Stimulated activated naive B cell treated with anti-CD40 and anti-IgM and Interleukin-4, amounts not matched to agents 10 μg/mL and 1 μg/mL and 100 μg/mL, for 72 hours (primary cell): Measurements from ENCODE around the gene HAP1.
"Not testable (repeated sequence)": the region's sequence is repeated elsewhere in the genome, so short reads cannot be mapped to it uniquely, and the experiment has no call there.

Source experiments
- ATAC-seq, 2 donors: fragments of 150-1000 bp; cut with Tn5 transposase; replicated peaks; 2 replicates each; pipeline ENCODE4 v1.10.0; 2021; ENCODE audit warnings: moderate library complexity in 1 of 2
- DNase-seq: peaks from one replicate; pipeline ENCODE4 v3.0.0; 2021
- H3K27ac Mint-ChIP-seq: one replicate; pipeline ENCODE4 v1.8.0; 2022; ENCODE audit warnings: mild to moderate bottlenecking, mixed read lengths
- H3K27me3 Mint-ChIP-seq, 2 donors: one replicate each; pipeline ENCODE4 v1.8.0; 2022; ENCODE audit warnings: mixed read lengths in 2 of 2
- H3K36me3 Mint-ChIP-seq, 2 donors: one replicate each; pipeline ENCODE4 v1.8.0; 2022; ENCODE audit warnings: mixed read lengths in 2 of 2, mild to moderate bottlenecking in 1 of 2
- H3K4me1 Mint-ChIP-seq, 2 donors: one replicate each; pipeline ENCODE4 v1.8.0; 2022; ENCODE audit warnings: mixed read lengths in 2 of 2, mild to moderate bottlenecking in 1 of 2
- H3K4me3 Mint-ChIP-seq, 2 donors: one replicate each; pipeline ENCODE4 v1.8.0; 2022; ENCODE audit warnings: mild to moderate bottlenecking in 2 of 2, mixed read lengths in 2 of 2, moderate library complexity in 1 of 2
- H3K9me3 Mint-ChIP-seq, 2 donors: one replicate each; pipeline ENCODE4 v1.8.0; 2022; ENCODE audit warnings: mixed read lengths in 2 of 2, mild to moderate bottlenecking in 1 of 2

HAP1 gene, protein sequence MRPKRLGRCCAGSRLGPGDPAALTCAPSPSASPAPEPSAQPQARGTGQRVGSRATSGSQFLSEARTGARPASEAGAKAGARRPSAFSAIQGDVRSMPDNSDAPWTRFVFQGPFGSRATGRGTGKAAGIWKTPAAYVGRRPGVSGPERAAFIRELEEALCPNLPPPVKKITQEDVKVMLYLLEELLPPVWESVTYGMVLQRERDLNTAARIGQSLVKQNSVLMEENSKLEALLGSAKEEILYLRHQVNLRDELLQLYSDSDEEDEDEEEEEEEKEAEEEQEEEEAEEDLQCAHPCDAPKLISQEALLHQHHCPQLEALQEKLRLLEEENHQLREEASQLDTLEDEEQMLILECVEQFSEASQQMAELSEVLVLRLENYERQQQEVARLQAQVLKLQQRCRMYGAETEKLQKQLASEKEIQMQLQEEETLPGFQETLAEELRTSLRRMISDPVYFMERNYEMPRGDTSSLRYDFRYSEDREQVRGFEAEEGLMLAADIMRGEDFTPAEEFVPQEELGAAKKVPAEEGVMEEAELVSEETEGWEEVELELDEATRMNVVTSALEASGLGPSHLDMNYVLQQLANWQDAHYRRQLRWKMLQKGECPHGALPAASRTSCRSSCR

DNA sequence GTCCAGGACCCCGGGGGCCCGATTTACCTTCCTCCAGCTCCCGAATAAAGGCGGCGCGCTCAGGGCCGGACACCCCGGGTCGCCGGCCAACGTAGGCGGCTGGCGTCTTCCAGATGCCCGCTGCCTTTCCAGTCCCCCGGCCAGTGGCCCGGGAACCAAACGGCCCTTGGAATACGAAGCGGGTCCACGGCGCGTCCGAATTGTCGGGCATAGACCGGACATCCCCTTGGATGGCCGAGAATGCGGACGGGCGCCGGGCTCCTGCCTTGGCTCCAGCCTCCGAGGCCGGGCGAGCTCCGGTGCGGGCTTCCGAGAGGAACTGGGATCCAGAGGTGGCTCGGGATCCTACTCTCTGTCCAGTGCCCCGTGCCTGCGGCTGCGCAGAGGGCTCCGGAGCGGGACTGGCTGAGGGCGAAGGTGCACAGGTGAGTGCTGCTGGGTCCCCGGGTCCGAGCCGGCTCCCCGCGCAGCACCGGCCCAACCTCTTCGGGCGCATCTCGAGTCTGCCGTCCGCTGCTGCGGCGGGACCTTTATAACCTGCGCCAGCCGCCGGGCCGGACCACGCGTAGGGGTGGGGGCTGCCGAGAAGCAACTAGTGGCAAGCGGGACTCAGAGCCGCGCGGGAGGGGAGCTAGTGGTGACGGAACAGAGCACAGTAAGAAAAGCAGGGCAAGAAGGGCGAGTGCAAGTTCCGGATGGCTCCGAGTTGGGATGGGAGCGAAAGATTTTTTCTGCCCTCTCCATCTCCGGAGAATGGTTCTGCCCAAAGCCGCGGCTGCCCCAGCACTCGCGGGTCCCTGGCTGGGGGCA lies at the start of gene HAP1:
TSS of gene HAP1 (minus strand) at position 505 of the 810 bp plus-strand sequence. CDS start at position 496, 9 bp downstream.
- H3K36me3 Mint-ChIP-seq, result no peaks in the 10 kb centered on the region
- DNase-seq (peak; percentile 18), ATAC-seq (peak; percentile 41 to 45)
- peak within 1 kb of the TSS; percentile 73 to 77 for H3K4me3 Mint-ChIP-seq
- H3K9me3 Mint-ChIP-seq, result no peaks in the 10 kb centered on the region
- H3K4me1 Mint-ChIP-seq, result peaks cover 17 to 28% of the 10 kb centered on the region in 2 donors
- peak within 1 kb of the TSS; percentile 51 for H3K27ac Mint-ChIP-seq
- H3K27me3 Mint-ChIP-seq, result peaks cover 59 to 85% of the 10 kb centered on the region in 2 donors

DNA sequence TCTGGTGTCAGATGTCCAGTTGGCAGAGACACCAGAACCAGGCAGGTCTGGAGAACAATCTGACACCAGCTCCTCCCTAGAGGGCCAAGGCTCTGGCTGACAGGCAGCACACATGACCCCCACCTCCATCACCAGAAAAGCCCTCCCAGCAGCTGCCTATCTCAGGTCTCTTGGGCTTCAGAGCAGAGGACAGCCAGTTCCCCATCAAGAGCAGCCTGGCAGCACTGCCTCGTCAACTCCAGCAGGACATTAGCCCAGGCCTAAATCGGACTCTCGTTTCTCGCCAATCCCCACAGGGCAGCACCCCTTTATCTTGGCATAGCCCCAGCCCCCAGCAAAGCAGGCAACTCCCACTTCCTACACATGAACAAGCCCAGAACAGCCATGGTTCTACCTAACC lies 47.7 kb upstream of the HAP1 start:
- Mint-ChIP-seq H3K36me3 (no peaks in the 10 kb centered on the region), H3K27ac (peak overlapping the region; percentile 60), H3K4me3 (no peak overlapping the region), H3K27me3 (no peaks in the 10 kb centered on the region), H3K4me1 (peaks cover 32 to 69% of the 10 kb centered on the region in 2 donors), H3K9me3 (no peaks in the 10 kb centered on the region)
- no peak for DNase-seq
- no peak for ATAC-seq

DNA sequence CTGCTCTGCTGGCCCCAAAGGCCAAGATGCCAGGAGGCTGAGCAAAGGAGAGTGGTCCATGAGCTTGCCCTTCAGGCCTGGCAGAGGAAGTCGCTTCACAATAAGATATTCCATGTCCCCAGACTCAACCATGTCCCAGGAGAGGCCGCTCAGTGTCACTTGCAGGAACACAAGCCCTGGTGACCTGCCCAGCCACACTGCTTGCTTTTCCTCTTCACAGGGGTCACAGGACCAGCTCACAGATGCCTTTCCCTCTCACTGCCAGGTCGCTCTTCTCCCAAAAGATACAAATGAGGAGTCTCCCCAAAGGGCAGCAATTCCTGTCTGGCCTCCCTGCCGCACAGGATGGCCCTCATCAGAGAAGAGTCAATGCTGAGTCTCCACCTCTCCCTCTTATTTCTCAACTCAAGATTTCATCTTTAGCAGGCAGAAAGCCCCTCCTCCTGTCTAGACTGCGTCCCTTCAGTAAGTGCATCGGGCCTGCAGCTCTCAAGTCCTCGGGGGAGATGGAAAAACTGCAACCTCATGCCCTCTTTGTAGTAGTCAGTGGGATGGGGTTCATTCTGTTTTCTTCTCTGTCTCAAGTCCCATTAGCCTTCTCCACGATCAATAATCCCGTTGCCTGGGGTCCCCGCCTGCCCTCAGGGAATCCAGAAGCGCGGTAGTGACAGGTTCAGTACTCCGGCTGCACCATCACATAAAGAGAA lies 47.1 kb upstream of the HAP1 start:
- Mint-ChIP-seq H3K4me1 (peaks cover 32 to 64% of the 10 kb centered on the region in 2 donors), H3K4me3 (no peak overlapping the region), H3K27me3 (no peaks in the 10 kb centered on the region), H3K9me3 (no peaks in the 10 kb centered on the region), H3K27ac (peak overlapping the region; percentile 60), H3K36me3 (no peaks in the 10 kb centered on the region)
- DNase-seq (no peak), ATAC-seq (no peak)

DNA sequence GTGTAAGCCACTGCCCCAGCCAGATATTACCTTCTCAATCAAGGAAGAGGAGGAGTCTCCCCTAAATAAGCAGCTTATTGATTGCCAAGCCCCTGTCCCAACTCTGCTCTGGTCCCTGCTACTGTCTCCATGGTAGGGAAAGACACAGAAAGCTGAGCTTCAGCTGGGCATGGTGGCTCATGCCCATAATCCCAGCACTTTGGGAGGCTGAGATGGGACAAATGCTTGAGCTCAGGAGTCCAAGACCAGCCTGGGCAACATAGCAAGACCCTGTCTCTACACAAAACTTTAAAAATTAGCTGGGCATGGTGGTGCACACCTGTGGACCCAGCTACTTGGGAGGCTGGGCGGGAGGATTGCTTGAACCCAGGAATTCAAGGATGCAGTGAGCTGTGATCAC lies 45.5 kb upstream of the HAP1 start:
- H3K36me3 Mint-ChIP-seq, result peaks cover 0 to 3% of the 10 kb centered on the region in 2 donors
- ATAC-seq, result no peak
- peaks cover 26 to 55% of the 10 kb centered on the region in 2 donors for H3K4me1 Mint-ChIP-seq
- no peaks in the 10 kb centered on the region for H3K9me3 Mint-ChIP-seq
- no peak overlapping the region for H3K4me3 Mint-ChIP-seq
- H3K27me3 Mint-ChIP-seq, result no peaks in the 10 kb centered on the region
- no peak for DNase-seq
- no peak overlapping the region for H3K27ac Mint-ChIP-seq

DNA sequence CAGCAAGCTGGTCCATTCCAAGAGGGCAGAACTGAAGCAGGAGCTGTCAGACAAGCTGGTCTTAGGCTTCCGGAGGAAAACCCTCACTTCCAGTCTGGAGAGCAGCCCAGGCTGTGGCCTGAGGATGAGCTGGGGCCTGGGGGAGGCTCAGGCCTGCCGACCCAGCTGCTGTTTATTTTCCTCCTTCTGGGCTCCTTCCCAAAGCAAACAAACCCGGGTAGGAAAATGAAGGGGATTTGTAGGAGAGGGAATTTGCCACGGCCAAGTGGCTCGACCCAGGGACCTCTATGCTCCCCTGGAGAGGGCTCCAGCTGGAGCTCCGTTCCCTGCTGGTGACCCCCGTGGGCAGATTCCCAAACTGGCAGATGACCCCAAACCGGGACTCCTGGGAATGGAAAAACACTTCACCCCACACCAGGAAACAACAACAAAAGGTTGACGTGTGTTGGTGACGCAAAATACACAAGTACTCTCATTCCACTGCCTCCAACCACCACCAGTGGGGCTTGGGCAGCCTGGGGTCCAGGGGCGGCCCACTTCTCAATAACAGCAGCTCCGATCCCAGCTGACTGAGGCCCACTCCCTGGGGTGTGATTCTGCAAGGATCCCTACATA lies 43.2 kb upstream of the HAP1 start:
- Mint-ChIP-seq H3K9me3 (no peaks in the 10 kb centered on the region), H3K36me3 (peaks cover 0 to 3% of the 10 kb centered on the region in 2 donors), H3K4me3 (no peak overlapping the region), H3K27ac (no peak overlapping the region), H3K27me3 (no peaks in the 10 kb centered on the region), H3K4me1 (peaks cover 18 to 42% of the 10 kb centered on the region in 2 donors)
- ATAC-seq, result no peak
- DNase-seq, result no peak

DNA sequence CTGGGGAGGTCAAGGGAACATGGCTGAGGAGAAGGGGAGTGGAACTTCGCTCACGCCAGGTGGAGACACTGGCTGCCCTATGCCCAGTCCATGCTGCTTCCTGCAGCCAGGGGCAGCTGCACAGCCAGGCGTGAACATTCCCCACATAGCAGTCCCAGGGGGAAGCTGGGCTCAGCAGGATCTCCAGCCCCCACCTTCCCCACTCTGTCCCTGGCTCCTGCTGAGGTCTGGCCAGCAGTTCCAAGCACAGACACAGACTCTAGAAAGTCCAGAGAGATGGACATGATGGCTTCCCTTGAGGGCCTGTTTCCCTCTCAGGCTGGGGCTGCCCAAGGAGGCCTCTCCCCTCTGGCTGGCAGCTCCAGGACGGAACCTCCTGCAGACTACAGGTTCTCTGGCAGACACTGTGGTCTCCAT lies 42.7 kb upstream of the HAP1 start:
- H3K4me1 Mint-ChIP-seq, result peaks cover 17 to 41% of the 10 kb centered on the region in 2 donors
- DNase-seq (no peak), ATAC-seq (no peak)
- no peaks in the 10 kb centered on the region for H3K9me3 Mint-ChIP-seq
- H3K27ac Mint-ChIP-seq, result no peak overlapping the region
- H3K36me3 Mint-ChIP-seq, result peaks cover 0 to 3% of the 10 kb centered on the region in 2 donors
- no peaks in the 10 kb centered on the region for H3K27me3 Mint-ChIP-seq
- no peak overlapping the region for H3K4me3 Mint-ChIP-seq

DNA sequence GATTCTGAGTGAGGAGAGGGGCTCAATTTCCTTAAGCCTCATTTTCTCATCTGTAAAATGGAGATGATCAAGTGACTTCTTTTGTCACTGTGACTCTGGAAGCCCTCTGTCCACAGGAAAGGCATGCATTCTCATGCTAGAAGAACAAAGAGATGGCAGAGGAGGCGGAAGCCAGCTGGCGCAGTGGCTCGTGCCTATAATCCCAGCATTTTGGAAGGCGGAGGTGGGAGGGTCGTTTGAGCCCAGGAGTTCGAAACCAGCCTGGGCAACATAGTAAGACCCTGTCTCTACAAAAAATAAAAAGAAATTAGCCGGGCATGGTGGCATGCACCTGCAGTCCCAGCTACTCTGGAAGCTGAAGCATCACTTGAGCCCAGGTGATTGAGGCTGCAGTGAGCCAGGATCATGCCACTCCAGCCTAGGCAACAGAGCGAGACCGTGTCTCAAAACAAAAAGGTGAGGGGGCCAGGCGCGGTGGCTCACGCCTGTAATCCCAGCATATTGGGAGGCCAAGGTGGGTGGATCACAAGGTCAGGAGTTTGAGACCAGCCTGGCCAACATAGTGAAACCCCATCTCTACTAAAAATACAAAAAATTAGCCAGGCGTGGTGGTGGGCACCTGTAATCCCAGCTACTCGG lies 41.9 kb upstream of the HAP1 start:
- Mint-ChIP-seq H3K27ac (peak overlapping the region; percentile 79), H3K4me1 (peaks cover 13 to 39% of the 10 kb centered on the region in 2 donors)
- H3K9me3 Mint-ChIP-seq, ATAC-seq, DNase-seq, H3K4me3 Mint-ChIP-seq, H3K27me3 Mint-ChIP-seq, H3K36me3 Mint-ChIP-seq: not testable (repeated sequence)

DNA sequence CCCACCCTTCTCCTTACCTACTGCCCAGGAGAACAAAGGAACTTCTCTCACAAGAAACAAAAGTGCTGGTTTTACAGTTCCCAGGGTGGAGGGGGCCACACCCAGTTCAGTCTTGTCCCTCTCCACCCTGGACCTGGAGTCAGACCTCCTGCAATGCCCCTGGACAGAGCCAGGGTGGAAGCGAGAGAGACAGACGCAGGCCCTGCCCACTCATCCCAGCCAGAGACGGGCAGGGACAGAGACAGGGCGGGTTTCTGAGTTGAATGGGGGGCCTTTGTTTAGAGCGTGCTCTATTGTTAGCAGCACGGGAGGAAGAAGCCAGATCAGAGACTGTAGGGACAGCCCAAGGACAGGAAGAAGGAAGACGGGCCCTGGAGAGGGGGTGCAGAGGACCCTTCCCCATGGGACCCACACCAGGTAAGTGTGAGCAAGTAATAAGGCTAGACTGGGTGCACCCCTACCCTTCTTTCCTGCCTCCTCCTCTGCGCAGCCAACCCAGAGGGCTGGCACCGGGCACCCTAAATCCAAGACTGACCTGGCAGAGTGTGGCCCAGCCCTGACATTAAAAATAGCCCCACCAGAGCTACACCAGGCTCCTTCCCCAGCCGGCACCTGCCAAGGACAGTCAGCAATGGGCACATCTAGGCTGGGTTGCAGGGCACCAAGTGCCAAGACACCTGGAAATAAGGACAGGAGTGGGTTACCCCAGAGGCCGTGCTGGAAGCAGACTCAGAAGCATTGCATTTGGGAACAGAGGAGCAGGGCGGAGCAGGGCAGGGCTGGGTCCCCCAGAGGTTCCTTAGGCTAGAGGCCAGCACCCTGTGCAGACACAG lies 41.2 kb upstream of the HAP1 start:
- Mint-ChIP-seq H3K9me3 (no peaks in the 10 kb centered on the region), H3K4me3 (no peak overlapping the region), H3K4me1 (peaks cover 15 to 39% of the 10 kb centered on the region in 2 donors), H3K36me3 (peaks cover 0 to 6% of the 10 kb centered on the region in 2 donors), H3K27me3 (no peaks in the 10 kb centered on the region), H3K27ac (peak overlapping the region; percentile 79)
- ATAC-seq (no peak), DNase-seq (no peak)

DNA sequence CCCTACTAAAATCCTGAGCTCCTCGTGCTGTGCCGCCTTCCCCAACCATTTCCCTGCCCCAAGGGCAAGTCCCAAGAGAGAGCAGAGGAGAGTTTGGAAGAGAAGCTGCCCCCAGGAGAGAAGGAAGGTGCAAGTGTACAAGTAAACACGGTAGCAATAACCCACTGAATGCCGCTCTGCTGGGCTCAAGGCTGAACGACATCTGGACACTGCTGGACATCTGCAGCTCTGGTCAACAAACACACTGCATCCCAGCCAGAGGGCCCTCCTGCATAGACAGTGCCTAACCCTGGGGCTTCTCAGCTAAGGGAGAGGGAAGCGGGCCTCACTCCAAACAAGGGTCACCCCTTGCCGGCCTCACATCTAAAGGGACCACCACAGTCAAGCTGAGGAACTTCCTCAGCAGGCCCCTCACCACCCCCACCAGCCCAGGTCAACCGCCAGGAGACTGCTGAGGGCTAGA lies 39.3 kb upstream of the HAP1 start:
- H3K27me3 Mint-ChIP-seq, result no peaks in the 10 kb centered on the region
- H3K4me3 Mint-ChIP-seq, result no peak overlapping the region
- H3K4me1 Mint-ChIP-seq, result peaks cover 14 to 31% of the 10 kb centered on the region in 2 donors
- H3K9me3 Mint-ChIP-seq, result no peaks in the 10 kb centered on the region
- peaks cover 0 to 10% of the 10 kb centered on the region in 2 donors for H3K36me3 Mint-ChIP-seq
- no peak overlapping the region for H3K27ac Mint-ChIP-seq
- DNase-seq (no peak), ATAC-seq (no peak)

DNA sequence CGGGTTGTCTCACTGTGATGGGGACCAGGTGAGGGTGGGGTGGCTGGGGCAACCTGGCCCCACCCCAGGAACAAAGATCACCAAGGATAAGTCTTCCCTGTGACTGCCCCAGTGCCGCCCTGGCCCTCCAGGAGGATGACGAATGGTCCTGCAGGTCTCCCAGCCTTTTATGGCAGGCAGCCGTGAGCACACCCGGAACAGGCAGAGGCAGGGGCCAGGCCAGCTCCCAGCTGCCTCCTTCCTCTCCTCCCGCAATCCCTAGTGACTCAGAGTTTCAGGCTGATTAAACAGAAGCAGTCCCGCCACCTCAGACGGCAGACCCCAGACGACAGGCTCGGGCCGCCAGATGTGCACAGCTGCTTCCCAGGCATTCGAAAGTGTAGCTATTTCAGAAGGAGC lies 38.7 kb upstream of the HAP1 start:
- DNase-seq (no peak), ATAC-seq (no peak)
- peaks cover 2 to 13% of the 10 kb centered on the region in 2 donors for H3K36me3 Mint-ChIP-seq
- peaks cover 13 to 25% of the 10 kb centered on the region in 2 donors for H3K4me1 Mint-ChIP-seq
- no peaks in the 10 kb centered on the region for H3K27me3 Mint-ChIP-seq
- no peak overlapping the region for H3K27ac Mint-ChIP-seq
- H3K9me3 Mint-ChIP-seq, result no peaks in the 10 kb centered on the region
- H3K4me3 Mint-ChIP-seq, result no peak overlapping the region

DNA sequence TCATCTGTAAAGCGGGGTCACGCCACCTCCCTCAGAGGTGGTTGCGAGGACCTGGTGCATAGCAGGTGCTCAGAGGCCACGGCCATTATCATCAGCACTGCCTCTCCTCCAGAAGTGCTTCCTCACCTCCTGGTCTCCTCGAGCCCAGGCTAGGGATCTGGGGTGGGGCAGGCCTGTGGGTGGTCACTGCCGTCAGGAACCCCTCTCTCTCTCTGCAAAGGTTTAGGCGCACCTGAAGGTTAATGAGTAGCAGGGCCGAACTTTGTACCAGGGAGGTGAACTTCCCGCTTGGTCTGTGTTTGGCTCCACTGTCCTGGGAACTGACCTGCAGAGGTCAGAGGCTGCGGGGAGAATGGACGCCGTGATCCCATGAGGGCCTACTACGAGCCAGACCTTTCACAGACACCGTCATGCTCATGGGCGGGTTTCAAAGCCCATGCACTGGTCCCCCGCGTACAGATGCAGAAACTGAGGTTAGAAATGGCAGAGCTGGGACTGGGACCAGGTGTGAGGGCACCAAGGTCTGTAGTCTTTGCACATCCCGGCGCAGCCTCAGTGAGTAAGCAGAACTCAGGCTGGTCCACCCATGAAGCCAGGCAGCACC lies 38.2 kb upstream of the HAP1 start:
- Mint-ChIP-seq H3K27ac (no peak overlapping the region), H3K27me3 (no peaks in the 10 kb centered on the region), H3K4me3 (no peak overlapping the region), H3K4me1 (peaks cover 13 to 22% of the 10 kb centered on the region in 2 donors), H3K9me3 (no peaks in the 10 kb centered on the region), H3K36me3 (peaks cover 3 to 15% of the 10 kb centered on the region in 2 donors)
- DNase-seq (no peak), ATAC-seq (no peak)

DNA sequence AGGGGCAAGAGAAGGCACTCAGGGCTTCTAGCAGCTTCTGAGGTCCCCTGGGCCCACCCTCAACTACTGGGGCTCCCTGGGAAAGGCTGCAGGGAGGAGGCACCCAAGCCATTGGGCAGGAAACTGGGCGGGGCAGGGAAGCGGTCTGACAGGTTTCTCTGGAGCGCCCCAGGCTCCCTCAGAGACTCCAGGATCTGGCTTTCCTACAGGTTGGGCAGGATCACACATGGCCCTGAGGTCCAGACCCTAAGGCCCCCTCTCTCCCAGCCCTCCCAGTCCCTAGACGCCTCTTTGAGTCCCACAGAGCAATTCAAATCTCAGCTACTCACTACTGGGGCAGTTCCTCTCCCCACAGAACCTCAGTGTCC lies 37.8 kb upstream of the HAP1 start:
- no peak overlapping the region for H3K4me3 Mint-ChIP-seq
- peak overlapping the region; percentile 25 for H3K27ac Mint-ChIP-seq
- peaks cover 5 to 17% of the 10 kb centered on the region in 2 donors for H3K36me3 Mint-ChIP-seq
- H3K4me1 Mint-ChIP-seq, result peaks cover 13 to 22% of the 10 kb centered on the region in 2 donors
- H3K9me3 Mint-ChIP-seq, result no peaks in the 10 kb centered on the region
- no peaks in the 10 kb centered on the region for H3K27me3 Mint-ChIP-seq
- DNase-seq (no peak), ATAC-seq (no peak)
